Stimulated activated naive CD8-positive, alpha-beta T cell treated with anti-CD3 and anti-CD28 coated beads, Interleukin-15, Interleukin-2, amounts not matched to agents 100 ng/mL and 50 ng/mL, for 24 hours (primary cell): ENCODE measurements around the gene KIF19.

Experiments
- H3K27ac Mint-ChIP-seq: one replicate; pipeline ENCODE4 v1.8.0; 2021; ENCODE audit warnings: mild to moderate bottlenecking, mixed read lengths
- H3K27me3 Mint-ChIP-seq: one replicate; pipeline ENCODE4 v1.8.0; 2021; ENCODE audit warnings: mixed read lengths
- H3K36me3 Mint-ChIP-seq: one replicate; pipeline ENCODE4 v1.8.0; 2021; ENCODE audit warnings: low read depth, mixed read lengths
- H3K4me1 Mint-ChIP-seq: one replicate; pipeline ENCODE4 v1.8.0; 2021; ENCODE audit warnings: low read depth, mixed read lengths
- H3K4me3 Mint-ChIP-seq: one replicate; pipeline ENCODE4 v1.8.0; 2021; ENCODE audit warnings: mild to moderate bottlenecking, mixed read lengths
- H3K9me3 Mint-ChIP-seq: one replicate; pipeline ENCODE4 v1.8.0; 2021; ENCODE audit warnings: mixed read lengths

The KIF19 gene

DNA sequence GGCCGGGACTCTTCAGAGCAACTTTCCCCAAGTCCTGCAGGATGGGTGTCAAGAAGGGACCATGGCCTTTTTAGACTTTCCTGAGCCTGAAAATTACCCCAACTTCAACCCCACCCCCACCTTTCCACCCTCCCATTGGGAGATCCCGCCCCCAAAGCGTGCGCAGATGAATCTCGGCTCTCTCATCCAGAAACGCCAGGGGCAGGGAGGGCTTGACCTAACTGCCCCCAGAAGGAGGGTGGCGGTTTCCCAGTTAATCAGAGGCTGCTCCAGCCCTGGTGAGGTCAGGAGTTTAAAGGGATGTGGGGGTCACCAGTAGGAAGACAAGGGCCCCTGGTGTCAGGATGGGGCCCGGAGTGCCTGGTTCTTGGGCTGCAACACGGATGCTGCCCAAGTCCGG, 480 bp downstream of the KIF19 start:
- no peaks in the 10 kb centered on the region for H3K36me3 Mint-ChIP-seq
- no peak overlapping the region for H3K27ac Mint-ChIP-seq
- peak overlapping the region; percentile 39 for H3K4me3 Mint-ChIP-seq
- H3K27me3 Mint-ChIP-seq, result peaks cover 30% of the 10 kb centered on the region
- H3K9me3 Mint-ChIP-seq, result no peaks in the 10 kb centered on the region
- peaks cover 18% of the 10 kb centered on the region for H3K4me1 Mint-ChIP-seq

DNA sequence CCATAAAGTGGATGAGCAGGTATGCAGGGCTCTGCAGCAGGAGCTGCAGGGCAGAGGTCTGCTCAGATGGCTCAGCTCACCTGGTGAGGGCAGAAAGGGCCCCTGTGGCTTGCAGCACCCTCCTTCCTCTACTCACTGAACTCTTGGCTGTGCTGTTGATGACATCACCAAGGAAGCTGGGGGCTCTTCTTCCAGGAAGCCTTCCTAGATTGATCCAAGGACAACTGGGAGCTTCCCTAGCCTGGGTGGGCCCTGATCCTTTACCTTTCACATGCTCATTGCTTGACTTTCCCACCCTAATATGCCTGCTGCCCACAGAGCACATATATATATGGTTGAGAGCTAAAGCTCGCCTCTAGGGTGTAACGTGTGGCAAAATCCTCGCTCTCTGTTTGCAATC, 2.5 kb downstream of the KIF19 start:
- H3K36me3 Mint-ChIP-seq, result no peaks in the 10 kb centered on the region
- H3K4me1 Mint-ChIP-seq, result peaks cover 18% of the 10 kb centered on the region
- no peak overlapping the region for H3K4me3 Mint-ChIP-seq
- H3K9me3 Mint-ChIP-seq, result no peaks in the 10 kb centered on the region
- peaks cover 19% of the 10 kb centered on the region for H3K27me3 Mint-ChIP-seq
- H3K27ac Mint-ChIP-seq, result no peak overlapping the region

DNA sequence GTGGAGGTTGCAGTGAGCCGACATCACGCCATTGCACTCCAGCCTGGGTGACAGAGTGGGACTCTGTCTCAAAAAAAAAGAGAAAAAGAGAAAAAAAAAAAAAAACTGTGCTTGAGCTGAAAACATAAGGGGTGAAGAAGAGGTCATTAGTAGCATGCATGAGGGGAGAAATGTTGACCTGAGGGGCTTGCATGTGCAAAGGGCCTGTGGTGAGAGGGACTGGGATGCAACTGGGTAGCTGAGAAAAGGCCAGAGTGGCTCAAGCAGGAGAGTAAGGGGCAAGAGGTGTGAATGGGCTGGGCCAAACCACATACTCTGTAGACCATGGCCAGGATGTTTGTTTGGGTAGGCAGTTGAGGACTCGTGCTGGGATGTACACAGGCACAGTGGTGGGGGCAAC, 3.4 kb downstream of the KIF19 start:
- Mint-ChIP-seq H3K4me3 (no peak overlapping the region), H3K27ac (no peak overlapping the region), H3K36me3 (no peaks in the 10 kb centered on the region), H3K4me1 (peaks cover 18% of the 10 kb centered on the region), H3K9me3 (no peaks in the 10 kb centered on the region), H3K27me3 (peaks cover 15% of the 10 kb centered on the region)

- Mint-ChIP-seq H3K27me3 (peaks cover 6% of the 10 kb centered on the region), H3K4me3 (no peak overlapping the region), H3K4me1 (peaks cover 13% of the 10 kb centered on the region), H3K36me3 (no peaks in the 10 kb centered on the region), H3K27ac (no peak overlapping the region), H3K9me3 (no peaks in the 10 kb centered on the region)
Measured at GRCh38 chr17:74330446-74330845, 4.4 kb downstream of the KIF19 start.

GRCh38 chr17:74332017-74332650, 6.1 kb downstream of the KIF19 start:
- Mint-ChIP-seq H3K27me3 (no peaks in the 10 kb centered on the region), H3K27ac (no peak overlapping the region), H3K4me3 (no peak overlapping the region), H3K9me3 (no peaks in the 10 kb centered on the region), H3K36me3 (no peaks in the 10 kb centered on the region), H3K4me1 (peaks cover 3% of the 10 kb centered on the region)

- no peak overlapping the region for H3K27ac Mint-ChIP-seq
- no peaks in the 10 kb centered on the region for H3K9me3 Mint-ChIP-seq
- H3K4me3 Mint-ChIP-seq, result no peak overlapping the region
- no peaks in the 10 kb centered on the region for H3K27me3 Mint-ChIP-seq
- no peaks in the 10 kb centered on the region for H3K4me1 Mint-ChIP-seq
- H3K36me3 Mint-ChIP-seq, result no peaks in the 10 kb centered on the region
Measured at GRCh38 chr17:74332763-74333283, 6.8 kb downstream of the KIF19 start.

- Mint-ChIP-seq H3K4me3 (no peak overlapping the region), H3K4me1 (no peaks in the 10 kb centered on the region), H3K9me3 (no peaks in the 10 kb centered on the region), H3K36me3 (no peaks in the 10 kb centered on the region), H3K27ac (no peak overlapping the region), H3K27me3 (no peaks in the 10 kb centered on the region)
Measured at GRCh38 chr17:74334393-74335039, 8.5 kb downstream of the KIF19 start.

DNA sequence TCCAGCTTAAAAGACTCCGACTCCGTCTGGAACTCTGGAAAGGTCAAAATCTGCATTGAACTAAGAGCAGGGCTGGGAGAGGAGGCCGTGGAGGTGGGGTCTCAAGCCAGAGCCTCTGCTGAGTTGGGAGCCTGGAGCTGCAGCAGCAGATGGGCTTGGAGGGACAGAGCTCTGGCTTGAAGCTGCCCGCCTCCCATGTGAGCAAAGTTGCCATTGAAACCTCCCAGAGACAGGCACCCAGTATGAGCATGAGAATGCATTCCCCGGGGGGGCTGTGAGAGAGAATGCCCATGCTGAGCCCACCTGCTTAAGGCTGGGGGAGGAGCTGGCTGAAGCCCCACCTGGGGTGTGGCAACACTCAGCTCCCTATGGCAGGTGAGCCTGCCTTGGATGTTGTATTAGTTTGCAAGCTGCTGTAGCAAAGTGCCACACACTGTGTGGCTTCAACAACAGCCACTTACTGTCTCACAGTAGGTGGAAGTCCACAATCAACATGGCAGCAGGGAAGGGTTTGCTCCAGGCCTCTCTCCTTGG, 9.6 kb downstream of the KIF19 start:
- no peaks in the 10 kb centered on the region for H3K4me1 Mint-ChIP-seq
- H3K27ac Mint-ChIP-seq, result no peak overlapping the region
- H3K9me3 Mint-ChIP-seq, result no peaks in the 10 kb centered on the region
- H3K36me3 Mint-ChIP-seq, result no peaks in the 10 kb centered on the region
- H3K4me3 Mint-ChIP-seq, result no peak overlapping the region
- no peaks in the 10 kb centered on the region for H3K27me3 Mint-ChIP-seq

DNA sequence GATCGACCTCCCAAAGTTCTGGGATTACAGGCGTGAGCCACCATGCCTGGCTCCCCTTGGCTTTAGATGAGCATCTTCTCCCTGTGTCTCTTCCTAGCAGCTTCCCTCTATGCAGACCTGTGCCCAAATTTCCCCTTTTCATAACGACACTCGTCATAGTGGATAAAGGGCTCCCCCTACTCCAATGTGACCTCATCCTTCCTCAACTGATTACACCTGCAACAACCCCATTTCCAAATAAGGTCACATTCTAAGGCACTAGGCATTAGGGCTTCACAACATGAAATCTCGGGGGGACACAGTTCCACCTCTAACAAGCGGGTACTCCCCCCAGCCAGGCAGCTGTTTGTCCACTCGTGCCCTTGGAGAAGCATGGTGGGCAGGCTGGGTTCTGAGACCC, 10.3 kb downstream of the KIF19 start:
- Mint-ChIP-seq H3K27me3 (no peaks in the 10 kb centered on the region), H3K4me1 (no peaks in the 10 kb centered on the region), H3K27ac (no peak overlapping the region), H3K4me3 (no peak overlapping the region), H3K36me3 (no peaks in the 10 kb centered on the region), H3K9me3 (no peaks in the 10 kb centered on the region)

- H3K4me3 Mint-ChIP-seq, result no peak overlapping the region
- no peaks in the 10 kb centered on the region for H3K9me3 Mint-ChIP-seq
- H3K27me3 Mint-ChIP-seq, result no peaks in the 10 kb centered on the region
- H3K36me3 Mint-ChIP-seq, result no peaks in the 10 kb centered on the region
- no peak overlapping the region for H3K27ac Mint-ChIP-seq
- no peaks in the 10 kb centered on the region for H3K4me1 Mint-ChIP-seq
Measured at GRCh38 chr17:74337834-74338500, 11.9 kb downstream of the KIF19 start.

- no peaks in the 10 kb centered on the region for H3K27me3 Mint-ChIP-seq
- H3K36me3 Mint-ChIP-seq, result no peaks in the 10 kb centered on the region
- H3K9me3 Mint-ChIP-seq, result no peaks in the 10 kb centered on the region
- H3K4me3 Mint-ChIP-seq, result no peak overlapping the region
- H3K27ac Mint-ChIP-seq, result no peak overlapping the region
- H3K4me1 Mint-ChIP-seq, result no peaks in the 10 kb centered on the region
Measured at GRCh38 chr17:74339537-74340195, 13.6 kb downstream of the KIF19 start.

GRCh38 chr17:74340470-74341023, 14.5 kb downstream of the KIF19 start:
- no peaks in the 10 kb centered on the region for H3K4me1 Mint-ChIP-seq
- H3K27me3 Mint-ChIP-seq, result no peaks in the 10 kb centered on the region
- H3K36me3 Mint-ChIP-seq, result no peaks in the 10 kb centered on the region
- no peak overlapping the region for H3K27ac Mint-ChIP-seq
- no peak overlapping the region for H3K4me3 Mint-ChIP-seq
- no peaks in the 10 kb centered on the region for H3K9me3 Mint-ChIP-seq

DNA sequence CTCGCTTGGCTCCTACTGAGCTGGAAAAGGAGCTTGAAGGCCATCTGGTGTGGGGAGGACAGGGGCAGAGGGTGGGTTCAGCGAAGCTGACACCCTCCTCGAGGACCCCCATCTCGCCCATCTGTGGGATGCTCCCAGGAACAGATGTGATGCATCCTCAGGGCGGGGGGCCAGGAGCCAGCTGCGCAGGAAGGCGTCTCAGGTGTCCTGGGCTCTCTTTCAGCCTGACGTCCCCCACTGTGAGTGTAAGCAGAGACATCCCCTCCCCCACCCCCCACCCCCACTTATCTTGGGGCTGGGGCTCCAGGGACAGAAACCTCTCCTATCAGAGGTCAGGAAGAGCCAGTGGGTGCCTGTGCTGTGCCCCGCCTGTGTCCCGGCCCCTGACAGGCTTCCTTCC, 16.2 kb downstream of the KIF19 start:
- no peak overlapping the region for H3K27ac Mint-ChIP-seq
- no peaks in the 10 kb centered on the region for H3K36me3 Mint-ChIP-seq
- no peak overlapping the region for H3K4me3 Mint-ChIP-seq
- H3K4me1 Mint-ChIP-seq, result no peaks in the 10 kb centered on the region
- H3K27me3 Mint-ChIP-seq, result no peaks in the 10 kb centered on the region
- H3K9me3 Mint-ChIP-seq, result no peaks in the 10 kb centered on the region

- H3K4me3 Mint-ChIP-seq, result no peak overlapping the region
- H3K4me1 Mint-ChIP-seq, result no peaks in the 10 kb centered on the region
- no peaks in the 10 kb centered on the region for H3K36me3 Mint-ChIP-seq
- H3K27ac Mint-ChIP-seq, result no peak overlapping the region
- no peaks in the 10 kb centered on the region for H3K9me3 Mint-ChIP-seq
- H3K27me3 Mint-ChIP-seq, result no peaks in the 10 kb centered on the region
Measured at GRCh38 chr17:74343121-74343520, 17.1 kb downstream of the KIF19 start.
